Ammon's horn (tissue), 1 donor: Measurements from ENCODE around the gene AEBP1.
A peak's percentile ranks its signal among the peaks of the same experiment; 100 is the strongest.

Experiments used
- DNase-seq: peaks from one replicate; pipeline ENCODE4 v3.0.0-alpha.2; 2016; ENCODE audit warnings: low spot score

The AEBP1 gene

GRCh38 chr7:44066494-44067063 is 37.6 kb upstream of the AEBP1 start:
- no peak for DNase-seq

- DNase-seq = no peak
Observed at GRCh38 chr7:44067064-44067951, 36.8 kb upstream of the AEBP1 start.

- no peak for DNase-seq
Observed at GRCh38 chr7:44068054-44068453, 36.1 kb upstream of the AEBP1 start.

GRCh38 chr7:44071726-44072363 is 32.3 kb upstream of the AEBP1 start:
- no peak for DNase-seq

- peak; percentile 68 for DNase-seq
Observed at GRCh38 chr7:44072364-44073231, 31.5 kb upstream of the AEBP1 start.

- peak; percentile 88 for DNase-seq
Observed at GRCh38 chr7:44073664-44074348, 30.3 kb upstream of the AEBP1 start.

GRCh38 chr7:44074349-44074695 is 29.8 kb upstream of the AEBP1 start:
- DNase-seq = no peak

- DNase-seq = no peak
Observed at GRCh38 chr7:44075296-44076075, 28.7 kb upstream of the AEBP1 start.

- DNase-seq = no peak
Observed at GRCh38 chr7:44076101-44076895, 27.8 kb upstream of the AEBP1 start.

- no peak for DNase-seq
Observed at GRCh38 chr7:44077061-44077460, 27.1 kb upstream of the AEBP1 start.

- DNase-seq = no peak
Observed at GRCh38 chr7:44077681-44078091, 26.5 kb upstream of the AEBP1 start.

- DNase-seq = no peak
Observed at GRCh38 chr7:44078521-44078920, 25.6 kb upstream of the AEBP1 start.

- DNase-seq = no peak
Observed at GRCh38 chr7:44079331-44080021, 24.7 kb upstream of the AEBP1 start.

- no peak for DNase-seq
Observed at GRCh38 chr7:44080118-44080517, 24.0 kb upstream of the AEBP1 start.

- no peak for DNase-seq
Observed at GRCh38 chr7:44080686-44081265, 23.4 kb upstream of the AEBP1 start.

- no peak for DNase-seq
Observed at GRCh38 chr7:44081266-44081748, 22.8 kb upstream of the AEBP1 start.

- peak; percentile 99 for DNase-seq
Observed at GRCh38 chr7:44082541-44083207, 21.5 kb upstream of the AEBP1 start.

GRCh38 chr7:44083796-44084195 is 20.3 kb upstream of the AEBP1 start:
- DNase-seq = no peak
